Measurements from ENCODE around the gene LRP6.

The LRP6 gene

GRCh38 chr12:12072064-12072760 lies 194.6 kb downstream of the LRP6 start:
- DNase-seq (ENCODE audit: low read depth in 2 of 2): no peak

DNA sequence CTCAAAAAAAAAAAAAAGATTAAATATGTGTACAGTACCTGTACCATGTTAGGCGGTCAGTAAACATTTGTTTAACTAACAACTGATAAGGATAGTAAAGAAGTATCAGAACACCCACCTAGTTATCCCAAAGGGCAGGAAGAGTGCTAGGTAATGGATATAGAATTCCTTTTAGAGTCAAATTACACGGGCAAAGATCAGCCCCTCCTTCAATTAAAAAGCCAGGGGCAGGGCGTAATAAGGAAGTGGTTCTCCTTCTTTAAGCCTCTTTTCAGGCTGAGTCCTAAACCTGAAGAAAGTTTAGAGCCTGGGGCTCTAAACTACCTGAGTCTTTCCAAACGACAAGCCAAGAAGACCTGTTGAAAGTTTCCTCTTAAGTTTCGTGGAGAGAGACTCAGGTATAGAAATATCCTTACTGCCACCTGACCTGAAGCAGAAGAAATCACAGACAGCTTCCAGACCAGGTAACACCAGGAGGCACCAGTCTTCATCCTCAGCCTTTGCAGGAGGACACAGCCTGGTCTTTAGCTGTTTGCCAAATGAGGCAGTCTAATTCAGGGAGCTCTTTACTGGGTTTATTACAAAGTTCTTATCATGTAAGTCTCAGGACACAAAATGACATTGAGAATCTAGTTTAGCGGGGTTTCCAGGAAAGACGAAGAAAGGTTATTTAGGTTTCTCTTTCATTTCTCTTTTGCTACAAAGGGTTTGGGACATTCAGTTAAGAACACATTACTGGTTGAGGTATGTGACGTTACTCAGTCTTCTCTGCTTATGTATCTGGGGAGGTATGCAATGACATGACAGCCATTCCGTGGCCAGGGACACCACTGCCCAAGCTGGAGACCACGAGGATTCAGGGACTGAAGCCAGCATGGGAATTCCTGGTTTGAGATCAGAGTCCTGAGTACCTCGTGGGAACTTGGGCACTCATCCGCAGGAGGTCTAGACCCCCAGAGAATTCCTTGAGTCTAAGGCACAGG lies 195.9 kb downstream of the LRP6 start, which contains the start of gene BCL2L14:
TSS of gene BCL2L14 (plus strand) at position 266 of the 983 bp plus-strand sequence. CDS start 8,367 bp downstream, outside the sequence.
- no peak for DNase-seq (ENCODE audit: low read depth in 2 of 2)

DNA sequence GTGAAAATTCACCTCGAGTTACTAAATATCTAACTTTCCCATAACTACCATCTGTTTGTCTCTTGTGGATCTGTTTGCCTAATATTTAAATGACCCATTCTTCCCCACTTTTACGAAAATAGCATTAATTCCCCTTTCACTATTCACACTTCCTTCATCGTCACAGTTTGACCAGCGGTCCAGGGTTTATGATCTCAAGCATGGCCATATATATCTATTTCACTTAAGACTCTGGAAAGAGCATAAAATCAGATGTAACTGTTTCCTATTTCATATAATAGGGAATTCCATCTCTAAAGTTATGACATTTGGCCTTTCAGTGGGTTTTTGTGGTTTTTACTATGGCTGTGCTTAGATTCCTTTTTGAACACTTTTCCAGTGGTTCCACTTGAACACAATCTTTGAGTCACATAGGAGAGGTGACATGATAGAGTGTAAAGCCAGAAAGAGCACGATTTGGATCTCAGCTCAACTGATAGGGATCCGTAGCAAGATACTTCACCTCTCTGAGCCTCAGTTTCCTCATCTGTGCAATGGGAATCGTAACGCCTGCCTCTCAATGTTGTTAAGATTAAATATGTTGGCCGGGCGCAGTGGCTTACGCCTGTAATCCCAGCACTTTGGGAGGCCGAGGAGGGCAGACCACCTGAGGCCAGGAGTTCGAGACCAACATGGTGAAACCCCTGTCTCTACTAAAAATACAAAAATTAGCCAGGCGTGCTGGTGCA lies 196.9 kb downstream of the LRP6 start:
- DNase-seq (ENCODE audit: low read depth in 2 of 2): no peak

DNA sequence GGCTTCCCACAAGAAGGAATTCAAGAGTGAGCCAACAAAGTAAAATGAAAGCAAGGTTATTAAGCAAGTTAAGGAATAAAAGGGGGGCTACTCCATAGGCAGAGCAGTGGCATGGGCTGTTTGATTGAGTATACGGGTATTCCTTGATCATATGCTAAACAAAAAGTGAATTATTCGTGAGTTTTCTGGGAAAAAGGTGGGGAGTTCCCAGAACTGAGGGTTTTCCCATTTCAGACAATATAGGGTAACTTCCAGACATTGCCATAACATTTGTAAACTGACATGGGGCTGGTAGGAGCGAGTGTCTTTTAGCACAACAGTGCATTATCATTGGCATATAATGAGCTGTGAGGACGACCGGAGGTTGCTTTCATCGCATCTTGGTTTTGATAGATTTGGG lies 198.1 kb downstream of the LRP6 start:
- DNase-seq (ENCODE audit: low read depth in 2 of 2): no peak

All from activated CD8-positive, alpha-beta memory T cell treated with anti-CD3 and anti-CD28 coated beads for 4 hours (primary cell).